DMS79 (cell line): ENCODE measurements around the gene NUP93.
"Not testable (repeated sequence)": the region's sequence is repeated elsewhere in the genome, so short reads cannot be mapped to it uniquely, and the experiment has no call there.

Experiments used
- DNase-seq: peaks from one replicate; lab custom pipeline; 2025; lab: John Stamatoyannopoulos, UW

The NUP93 gene

GRCh38 chr16:56779906-56780305 lies 50.0 kb downstream of the NUP93 start:
- DNase-seq: no peak

DNA sequence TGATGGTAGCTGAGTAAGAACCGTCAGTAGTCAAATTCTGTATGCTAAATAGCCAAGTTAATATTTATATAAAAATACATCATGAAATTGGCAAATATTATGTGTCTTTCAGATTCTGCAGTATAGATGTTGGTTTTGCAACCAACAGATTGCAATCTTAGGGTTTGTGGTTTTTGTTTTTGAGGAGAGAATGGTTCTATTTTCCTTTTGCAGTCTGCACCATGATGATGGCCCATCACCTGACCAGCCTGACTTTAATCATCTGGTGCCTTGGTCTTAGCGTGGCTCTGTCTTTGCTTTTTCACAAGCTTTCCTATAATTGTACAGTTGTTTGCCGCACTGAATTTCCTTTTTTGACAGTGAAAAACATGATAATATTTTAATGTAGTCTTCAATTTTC lies 50.7 kb downstream of the NUP93 start:
- no peak for DNase-seq

DNA sequence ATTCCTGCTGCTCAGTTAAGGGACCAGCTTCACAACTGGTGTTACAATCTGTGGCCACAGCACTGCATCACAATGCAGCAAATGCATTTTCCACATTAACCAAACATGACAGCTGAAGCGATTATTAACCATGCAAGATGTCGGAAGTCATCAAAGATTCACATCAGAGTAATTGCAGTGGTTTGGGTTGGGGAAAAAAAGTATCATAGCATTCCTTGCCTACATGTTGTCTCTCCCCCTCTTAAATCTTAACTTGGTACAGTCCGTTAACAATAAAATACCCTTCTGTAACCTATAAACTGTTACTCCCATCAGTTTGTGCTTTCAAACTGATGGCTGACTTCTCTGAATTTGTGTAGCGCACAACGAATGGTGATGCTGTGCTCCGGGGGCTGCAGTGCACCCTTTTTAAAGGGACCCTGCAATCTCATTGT lies 51.6 kb downstream of the NUP93 start:
- no peak for DNase-seq

GRCh38 chr16:56783344-56783743 lies 53.4 kb downstream of the NUP93 start:
- DNase-seq: no peak

GRCh38 chr16:56785317-56785716 lies 55.4 kb downstream of the NUP93 start:
- DNase-seq: no peak

DNA sequence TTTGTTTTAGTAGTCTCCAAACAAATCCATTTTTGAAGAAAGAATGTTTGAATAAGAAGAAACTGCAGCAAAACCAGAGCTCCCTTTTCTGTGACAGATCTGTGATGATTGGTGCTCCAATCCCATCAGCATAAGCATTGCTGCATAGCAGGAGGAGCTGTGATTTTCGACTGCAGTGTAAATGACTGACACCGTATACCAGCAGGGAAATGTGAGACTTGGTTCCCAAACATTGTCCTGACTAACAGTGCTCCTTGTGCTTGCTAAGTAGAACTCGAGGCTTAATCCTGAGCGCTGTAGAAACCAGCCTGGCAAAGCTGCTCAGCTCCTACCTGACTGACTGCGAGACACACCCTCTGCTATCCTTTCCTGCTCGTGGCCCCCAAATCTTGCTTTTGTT lies 57.2 kb downstream of the NUP93 start:
- no peak for DNase-seq

DNA sequence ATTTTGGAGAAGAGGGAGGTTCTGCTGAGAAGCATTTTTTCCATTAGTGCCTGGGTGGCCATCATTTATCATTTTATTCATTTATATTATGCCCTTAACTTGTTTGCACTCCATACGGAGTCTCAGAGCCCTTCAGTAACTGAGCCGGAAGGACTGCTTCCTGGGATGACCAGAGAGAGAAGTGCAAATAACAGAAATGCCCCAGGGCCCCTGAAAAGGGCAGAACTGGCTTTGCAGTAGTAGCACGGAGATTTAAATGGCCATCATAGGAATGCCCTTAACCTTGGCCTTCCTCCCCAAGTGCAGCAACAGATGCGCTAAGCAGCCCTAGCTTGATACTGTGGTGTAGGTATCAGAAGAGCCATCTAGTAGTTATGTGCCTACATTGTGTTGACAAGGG lies 58.5 kb downstream of the NUP93 start:
- no peak for DNase-seq

DNA sequence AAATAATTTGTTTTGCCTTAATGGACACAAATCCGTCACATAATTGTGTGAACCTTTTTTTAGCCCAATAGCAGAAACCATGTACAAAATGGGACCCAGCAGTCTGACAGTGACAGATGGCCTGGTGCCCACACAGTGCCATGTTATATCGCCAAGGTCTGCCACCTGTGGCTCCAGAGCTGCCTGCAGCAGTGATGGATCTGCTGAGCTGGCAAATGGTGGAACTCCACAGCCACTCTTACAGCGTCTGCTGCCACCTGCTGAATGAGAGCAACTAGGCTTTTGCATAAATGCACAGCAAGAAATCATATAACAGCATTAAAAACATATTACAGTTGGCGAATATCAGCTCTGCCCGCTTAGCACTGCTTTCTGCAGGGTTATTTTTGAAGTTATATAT lies 59.4 kb downstream of the NUP93 start:
- no peak for DNase-seq

GRCh38 chr16:56792967-56793366 lies 63.0 kb downstream of the NUP93 start:
- no peak for DNase-seq

- DNase-seq: no peak
These were observed 63.6 kb downstream of the NUP93 start for GRCh38 chr16:56793492-56793891.

GRCh38 chr16:56795011-56795410 lies 65.1 kb downstream of the NUP93 start:
- DNase-seq: no peak

DNA sequence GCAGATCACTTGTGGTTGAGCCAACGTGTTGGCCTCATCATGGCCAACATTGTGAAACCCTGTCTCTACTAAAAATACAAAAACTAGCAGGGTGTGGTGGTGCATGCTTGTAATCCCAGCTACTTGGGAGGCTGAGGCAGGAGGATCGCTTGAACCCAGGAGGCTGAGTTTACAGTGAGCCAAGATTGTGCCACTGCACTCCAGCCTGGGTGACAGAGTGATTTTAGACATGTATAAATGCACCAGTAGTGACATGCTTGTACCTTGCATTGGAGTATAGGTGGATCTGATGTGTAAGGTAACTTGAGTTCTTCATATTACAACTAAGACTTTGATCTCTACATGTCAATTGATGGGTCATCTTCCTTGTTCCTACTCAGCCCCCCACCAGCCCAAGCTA lies 67.1 kb downstream of the NUP93 start:
- DNase-seq: not testable (repeated sequence)

DNA sequence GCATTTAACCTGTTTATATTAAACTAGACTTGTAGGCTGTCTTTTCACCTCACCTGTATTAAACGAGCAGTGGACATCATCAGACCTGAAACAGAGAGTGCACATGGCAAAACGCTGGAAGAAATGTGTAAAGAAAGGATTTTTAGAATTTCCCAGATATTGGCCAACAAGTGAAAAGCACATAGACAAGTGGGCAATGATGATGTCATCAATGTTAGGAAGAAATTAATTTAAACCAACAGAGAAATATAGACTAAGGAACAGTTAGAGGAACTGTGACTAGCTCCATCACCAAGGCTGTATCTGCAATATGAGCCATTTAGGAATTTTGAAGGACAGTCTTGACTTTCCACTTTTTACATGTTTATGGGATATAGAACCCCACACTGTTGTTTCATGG lies 67.9 kb downstream of the NUP93 start:
- no peak for DNase-seq

- DNase-seq: no peak
These were observed 69.0 kb downstream of the NUP93 start for GRCh38 chr16:56798955-56799354.

DNA sequence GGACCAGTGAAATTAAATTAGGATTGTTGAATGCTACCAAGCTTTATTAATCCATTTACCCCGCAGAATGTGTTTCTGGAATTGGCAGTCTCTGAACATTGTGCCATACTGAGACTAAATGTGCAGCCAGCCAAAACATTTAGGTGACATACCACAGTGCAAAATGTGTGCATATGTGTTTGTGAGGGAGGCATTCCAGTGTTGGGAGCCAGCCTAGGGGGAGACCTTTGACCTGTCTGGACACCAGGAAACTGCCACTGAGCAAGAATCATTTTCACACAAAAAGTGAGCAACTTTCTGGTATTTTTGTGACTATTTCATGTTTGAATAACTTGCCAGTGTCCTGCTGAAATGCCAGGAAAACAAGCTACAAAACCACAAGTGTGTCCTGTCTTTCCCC lies 70.4 kb downstream of the NUP93 start:
- no peak for DNase-seq

DNA sequence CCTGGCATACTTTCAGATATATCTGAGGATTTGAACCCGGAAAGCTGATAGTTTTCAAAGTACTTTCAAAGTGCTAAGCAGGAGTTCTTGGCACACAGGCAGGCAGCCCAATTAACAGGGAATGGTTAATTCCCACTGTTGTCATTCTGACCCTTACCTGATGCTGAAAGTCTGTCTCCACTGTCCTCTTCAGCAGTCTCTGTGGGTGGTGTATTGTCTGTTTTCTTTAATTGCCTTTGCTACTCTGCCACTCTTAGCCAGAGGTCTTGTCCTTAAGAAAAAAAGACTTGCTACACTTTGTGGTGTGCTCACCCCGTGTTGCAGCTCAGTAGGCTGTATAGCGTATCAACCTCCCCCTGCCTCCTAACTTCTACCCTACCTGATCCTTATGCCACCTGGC lies 71.8 kb downstream of the NUP93 start:
- DNase-seq: no peak

DNA sequence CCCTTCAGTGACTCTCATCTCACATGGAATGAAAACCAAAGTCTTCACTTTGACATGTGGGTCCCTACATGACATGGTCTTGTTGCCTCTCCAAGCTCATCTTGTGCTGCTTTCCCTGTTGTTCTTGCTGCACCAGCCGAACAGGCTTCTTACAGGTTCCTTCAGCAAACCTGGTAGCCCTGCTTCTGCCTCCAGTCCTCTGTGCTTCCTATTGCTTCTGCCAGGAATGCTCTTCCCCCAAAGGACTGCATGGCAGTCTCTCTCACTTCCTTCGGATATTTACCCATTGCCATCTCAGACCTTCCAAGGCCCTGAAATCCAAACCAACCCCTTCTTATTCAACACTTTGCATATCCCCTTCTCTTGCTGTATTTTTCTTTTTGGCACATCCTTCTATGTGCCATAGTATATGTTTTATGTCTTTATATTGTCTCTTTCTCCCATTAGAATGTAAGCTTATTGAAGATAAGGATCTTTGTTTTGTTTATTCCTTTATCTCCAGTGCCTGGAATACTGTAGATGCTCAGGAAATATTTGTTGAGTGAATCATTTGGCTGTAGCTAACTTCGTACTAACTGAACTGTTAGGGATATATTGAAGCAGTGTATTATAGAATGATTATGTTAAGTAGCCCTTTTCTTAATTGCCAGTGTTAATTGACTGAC lies 77.2 kb downstream of the NUP93 start:
- DNase-seq: no peak

DNA sequence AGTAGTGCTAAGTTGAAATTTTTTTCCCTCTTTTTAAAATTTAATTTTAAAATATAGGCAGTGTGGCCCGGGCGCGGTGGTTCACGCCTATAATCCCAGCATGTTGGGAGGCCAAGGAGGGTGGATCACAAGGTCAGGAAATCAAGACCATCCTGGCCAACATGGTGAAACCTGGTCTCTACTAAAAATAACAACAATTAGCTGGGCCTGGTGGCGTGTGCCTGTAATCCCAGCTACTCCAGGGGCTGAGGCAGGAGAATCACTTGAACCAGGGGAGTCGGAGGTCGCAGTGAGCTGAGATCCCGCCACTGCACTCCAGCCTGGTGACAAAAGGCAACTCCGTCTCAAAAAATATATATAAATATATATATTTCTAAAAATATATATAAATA lies 77.7 kb downstream of the NUP93 start:
- DNase-seq: not testable (repeated sequence)

DNA sequence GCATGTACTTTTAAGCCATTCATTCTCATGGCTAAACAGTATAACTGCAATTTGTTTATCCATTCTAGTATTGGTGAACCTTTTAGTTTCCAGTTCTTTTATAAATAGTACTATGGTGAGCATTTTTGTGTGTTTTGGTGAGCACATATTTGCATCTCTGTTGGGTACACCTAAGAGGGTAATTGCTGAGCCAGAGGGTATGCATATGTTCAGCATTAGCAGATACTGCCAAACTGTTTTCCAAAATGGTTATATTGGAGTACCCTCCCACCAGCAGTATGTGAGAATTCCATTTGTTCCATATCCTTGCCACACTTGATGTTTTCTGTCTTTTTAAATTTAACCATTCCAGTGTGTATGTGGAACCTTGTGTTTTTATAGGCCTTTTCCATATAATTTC lies 81.0 kb downstream of the NUP93 start:
- no peak for DNase-seq

DNA sequence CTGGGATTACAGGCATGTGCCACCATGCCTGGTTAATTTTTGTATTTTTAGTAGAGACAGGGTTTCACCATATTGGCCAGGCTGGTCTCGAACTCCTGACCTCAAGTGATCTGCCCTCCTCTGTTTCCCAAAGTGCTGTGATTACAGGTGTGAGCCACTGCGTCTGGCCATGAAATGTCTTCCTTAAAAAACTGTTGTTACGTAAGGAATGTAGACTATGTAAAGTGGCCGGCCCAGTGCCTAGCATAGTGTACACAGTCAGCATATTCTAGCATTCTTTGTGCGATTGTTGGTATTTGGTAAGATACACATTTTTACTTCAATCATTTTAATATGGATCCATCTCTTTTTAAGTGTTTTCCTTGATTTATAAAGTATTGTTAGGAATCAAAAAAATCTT lies 81.7 kb downstream of the NUP93 start:
- not testable (repeated sequence) for DNase-seq

DNA sequence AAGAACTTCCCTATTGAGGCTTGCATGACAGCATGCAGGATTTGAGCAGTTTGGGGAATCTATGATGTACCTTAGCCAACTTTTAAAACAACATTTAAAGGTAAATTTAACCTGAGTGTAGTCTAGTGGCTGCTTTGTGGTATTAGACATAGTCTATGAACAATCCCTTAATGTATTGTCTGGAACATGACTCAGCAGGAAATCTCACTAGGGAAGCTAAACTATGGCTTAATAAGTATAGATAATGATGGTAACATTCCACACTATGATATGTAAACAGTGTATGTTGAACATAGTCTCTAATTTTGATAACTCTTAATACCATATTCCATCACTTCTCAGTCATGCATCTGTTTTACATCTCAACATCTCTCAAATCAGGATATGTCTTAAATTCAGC lies 83.0 kb downstream of the NUP93 start:
- DNase-seq: no peak

- DNase-seq: no peak
These were observed 84.9 kb downstream of the NUP93 start for GRCh38 chr16:56814537-56815432.

GRCh38 chr16:56815721-56816120 lies 85.8 kb downstream of the NUP93 start:
- no peak for DNase-seq

GRCh38 chr16:56817056-56817455 lies 87.1 kb downstream of the NUP93 start:
- DNase-seq: peak; percentile 37
